IMR-90 (cell line): ENCODE data around the gene IQSEC1. TPM values are rescaled to one million over a fixed set of nuclear protein-coding genes. Genes with fewer than 3 reads are reported as not detected.
A peak's percentile ranks its signal among the peaks of the same experiment; 100 is the strongest.

Experiments
- ATAC-seq: fragments of 200-7000 bp; cut with Tn5 transposase; 2 replicates; pipeline ENCODE4 v1.9.1; 2020; ENCODE audit warnings: low read depth, mild to moderate bottlenecking, moderate library complexity
- BruUV-seq: library from RNA; stranded (reverse); fragments of 400-500 nt; replicated peaks from 2 replicates; lab custom pipeline; 2021; lab: Mats Ljungman, UMichigan
- CTCF ChIA-PET: fragments of 300-600 bp; formaldehyde crosslinking; extraction: SDS; loops from one replicate; lab custom pipeline; 2021; ENCODE audit warnings: antibody characterized with exemption; lab: Yijun Ruan, JAX
- POLR2A ChIA-PET: fragments of 300-600 bp; sonication (Branson Sonifier 250); formaldehyde crosslinking; loops from one replicate; lab custom pipeline; 2022; ENCODE audit warnings: antibody characterized with exemption; ENCODE audit not compliant: unreplicated experiment; lab: Charles Lee
- DNase-seq: peaks from one replicate; pipeline ENCODE4 v3.0.0; 2013
- H2AFZ ChIP-seq: replicated peaks from 2 replicates; pipeline ENCODE3; 2013; ENCODE audit warnings: low read length, mild to moderate bottlenecking; ENCODE audit not compliant: poor library complexity
- H2AK5ac ChIP-seq: 2 replicates; pipeline ENCODE4 v1.6.1; 2013; ENCODE audit warnings: low read depth, low read length, inconsistent platforms
- H2AK9ac ChIP-seq: replicated peaks from 2 replicates; pipeline ENCODE3; 2013; ENCODE audit warnings: mild to moderate bottlenecking, low read depth, low read length, moderate library complexity; ENCODE audit not compliant: poor library complexity
- H2BK120ac ChIP-seq: 2 replicates; pipeline ENCODE4 v1.6.1; 2013; ENCODE audit warnings: low read depth, low read length, inconsistent platforms
- H2BK15ac ChIP-seq: 3 replicates; pipeline ENCODE4 v1.6.1; 2013; ENCODE audit warnings: low read depth, low read length, inconsistent platforms
- H2BK20ac ChIP-seq: 2 replicates; pipeline ENCODE4 v1.6.1; 2013; ENCODE audit warnings: low read depth, mild to moderate bottlenecking, inconsistent platforms, low read length, moderate library complexity
- H2BK5ac ChIP-seq: 2 replicates; pipeline ENCODE4 v1.6.1; 2013; ENCODE audit warnings: mild to moderate bottlenecking, low read depth, low read length, inconsistent platforms; ENCODE audit not compliant: poor library complexity, severe bottlenecking
- H3K14ac ChIP-seq: replicated peaks from 2 replicates; pipeline ENCODE4 v1.6.1; 2013; ENCODE audit warnings: low read depth, low read length, inconsistent platforms
- H3K18ac ChIP-seq: 2 replicates; pipeline ENCODE4 v1.6.1; 2013; ENCODE audit warnings: low read depth, low read length, control low read depth
- H3K23ac ChIP-seq: 2 replicates; pipeline ENCODE4 v1.6.1; 2013; ENCODE audit warnings: low read depth, low read length, inconsistent platforms
- H3K27ac ChIP-seq: 2 replicates; pipeline ENCODE4 v1.5.1; 2013; ENCODE audit warnings: mild to moderate bottlenecking, control low read depth, low read length; ENCODE audit not compliant: insufficient read depth
- H3K27me3 ChIP-seq: 2 replicates; pipeline ENCODE4 v1.6.1; 2013; ENCODE audit warnings: low read length; ENCODE audit not compliant: control insufficient read depth, insufficient read depth
- H3K36me3 ChIP-seq: 2 replicates; pipeline ENCODE4 v1.6.1; 2013; ENCODE audit warnings: low read length, mixed read lengths; ENCODE audit not compliant: control insufficient read depth, insufficient read depth
- H3K4ac ChIP-seq: 2 replicates; pipeline ENCODE4 v1.6.1; 2013; ENCODE audit warnings: low read depth, low read length, inconsistent platforms
- H3K4me1 ChIP-seq: 2 replicates; pipeline ENCODE4 v1.6.1; 2013; ENCODE audit warnings: low read length, mixed read lengths; ENCODE audit not compliant: control insufficient read depth, insufficient read depth
- H3K4me2 ChIP-seq: 2 replicates; pipeline ENCODE4 v1.6.1; 2013; ENCODE audit warnings: low read depth, mild to moderate bottlenecking, control low read depth, low read length, moderate library complexity
- H3K4me3 ChIP-seq: 2 replicates; pipeline ENCODE4 v1.5.1; 2013; ENCODE audit warnings: low read depth, mild to moderate bottlenecking, control low read depth, low read length, moderate library complexity; ENCODE audit not compliant: insufficient read depth
- H3K56ac ChIP-seq: 2 replicates; pipeline ENCODE4 v1.6.1; 2013; ENCODE audit warnings: low read length, inconsistent platforms; ENCODE audit not compliant: insufficient read depth; ENCODE audit errors: extremely low read depth
- H3K79me1 ChIP-seq, 2 experiments: 2 replicates each; pipeline ENCODE4 v1.6.1; 2013; ENCODE audit warnings: low read length in 2 of 2, inconsistent platforms in 1 of 2, low read depth in 1 of 2
- H3K9ac ChIP-seq: 2 replicates; pipeline ENCODE4 v1.6.1; 2013; ENCODE audit warnings: low read depth, low read length, control low read depth
- H3K9me1 ChIP-seq: 2 replicates; pipeline ENCODE4 v1.6.1; 2013; ENCODE audit warnings: low read length, inconsistent platforms; ENCODE audit not compliant: insufficient read depth
- H3K9me3 ChIP-seq: 2 replicates; pipeline ENCODE4 v1.6.1; 2013; ENCODE audit warnings: low read length; ENCODE audit not compliant: control insufficient read depth, insufficient read depth
- H4K20me1 ChIP-seq: 2 replicates; pipeline ENCODE4 v1.6.1; 2013; ENCODE audit warnings: low read length, inconsistent platforms; ENCODE audit not compliant: insufficient read depth
- H4K5ac ChIP-seq: 2 replicates; pipeline ENCODE4 v1.6.1; 2013; ENCODE audit warnings: mild to moderate bottlenecking, low read depth, low read length, control low read depth
- H4K8ac ChIP-seq, 2 experiments: 2 replicates each; pipeline ENCODE4 v1.6.1; 2013; ENCODE audit warnings: low read depth in 2 of 2, low read length in 2 of 2, control low read depth in 1 of 2, inconsistent platforms in 1 of 2
- H4K91ac ChIP-seq: 2 replicates; pipeline ENCODE4 v1.6.1; 2013; ENCODE audit warnings: low read depth, low read length, inconsistent platforms; ENCODE audit not compliant: insufficient read depth
- BHLHE40 ChIP-seq: fragments of 150-350 bp; IDR thresholded peaks from 2 replicates; pipeline ENCODE4 v1.6.1; 2016; ENCODE audit warnings: mild to moderate bottlenecking, low read depth, low read length
- CEBPB ChIP-seq: IDR thresholded peaks from 2 replicates; pipeline ENCODE4 v1.6.1; 2012; ENCODE audit warnings: low read depth, low read length, improper control_type of control experiment
- CHD1 ChIP-seq: IDR thresholded peaks from 2 replicates; pipeline ENCODE4 v1.6.1; 2012; ENCODE audit warnings: low read depth, low read length, improper control_type of control experiment
- CTCF ChIP-seq: conservative IDR thresholded peaks from 2 replicates; pipeline ENCODE4 v1.5.1; 2012; ENCODE audit warnings: mild to moderate bottlenecking, low read depth, low read length, improper control_type of control experiment
- ELK1 ChIP-seq: fragments of 150-350 bp; IDR thresholded peaks from 2 replicates; pipeline ENCODE4 v1.6.1; 2016; ENCODE audit warnings: low read depth, mild to moderate bottlenecking, low read length, moderate library complexity, borderline replicate concordance
- FOS ChIP-seq: fragments of 150-350 bp; IDR thresholded peaks from 2 replicates; pipeline ENCODE4 v1.6.1; 2016; ENCODE audit warnings: low read depth, low read length
- MAFK ChIP-seq: IDR thresholded peaks from 2 replicates; pipeline ENCODE4 v1.6.1; 2012; ENCODE audit warnings: low read depth, low read length, improper control_type of control experiment
- MAZ ChIP-seq: IDR thresholded peaks from 2 replicates; pipeline ENCODE4 v1.6.1; 2012; ENCODE audit warnings: low read depth, mild to moderate bottlenecking, low read length, improper control_type of control experiment, moderate library complexity, borderline replicate concordance
- MXI1 ChIP-seq: IDR thresholded peaks from 2 replicates; pipeline ENCODE4 v1.6.1; 2012; ENCODE audit warnings: low read depth, mild to moderate bottlenecking, low read length, moderate library complexity, borderline replicate concordance
- NFE2L2 ChIP-seq: fragments of 150-350 bp; IDR thresholded peaks from 2 replicates; pipeline ENCODE4 v1.6.1; 2016; ENCODE audit warnings: low read depth, mild to moderate bottlenecking, low read length
- POLR2A ChIP-seq: IDR thresholded peaks from 2 replicates; pipeline ENCODE4 v1.6.1; 2012; ENCODE audit warnings: mild to moderate bottlenecking, low read depth, low read length
- RAD21 ChIP-seq: IDR thresholded peaks from 2 replicates; pipeline ENCODE4 v1.6.1; 2012; ENCODE audit warnings: low read length, improper control_type of control experiment
- RCOR1 ChIP-seq: IDR thresholded peaks from 2 replicates; pipeline ENCODE4 v1.6.1; 2012; ENCODE audit warnings: mild to moderate bottlenecking, low read length, improper control_type of control experiment; ENCODE audit not compliant: insufficient replicate concordance
- RFX5 ChIP-seq: IDR thresholded peaks from 2 replicates; pipeline ENCODE4 v1.8.0; 2012; ENCODE audit warnings: low read depth, mild to moderate bottlenecking, low read length, moderate library complexity
- SMC3 ChIP-seq: fragments of 150-350 bp; IDR thresholded peaks from 2 replicates; pipeline ENCODE4 v1.6.1; 2016; ENCODE audit warnings: low read depth, mild to moderate bottlenecking, antibody characterized with exemption, low read length, moderate library complexity
- USF2 ChIP-seq: fragments of 150-350 bp; IDR thresholded peaks from 2 replicates; pipeline ENCODE4 v1.6.1; 2017; ENCODE audit warnings: mild to moderate bottlenecking, antibody characterized with exemption, low read length, low read depth
- WGBS, 2 experiments: methylation state at CpG; one replicate each; pipeline versions ENCODE4 v1.1.5 to v1.1.7; 2013; ENCODE audit warnings: missing lambda C conversion rate in 2 of 2; ENCODE audit not compliant: insufficient read length in 1 of 2; ENCODE audit errors: extremely low coverage in 2 of 2; 5-methylcytosine and 5-hydroxymethylcytosine counted together
- dilution Hi-C: fragments of 300-500 bp; cut with HindIII; formaldehyde crosslinking; loops from one replicate; pipeline ENCODE4 v1.14.3; 2018; ENCODE audit warnings: low sequenced_read_pairs; ENCODE audit not compliant: unreplicated experiment
- in situ Hi-C: fragments of 300-500 bp; cut with MboI; formaldehyde crosslinking; loops from 3 replicates; pipeline ENCODE4 v1.14.3; 2019; ENCODE audit warnings: low sequenced_read_pairs, inconsistent platforms, mixed read lengths
- intact Hi-C: fragments of 100-400 bp; cut with micrococcal nuclease; formaldehyde crosslinking; loops from 2 replicates; pipeline ENCODE4 v1.10.0; 2022
- polyA plus RNA-seq, 3 experiments: library from polyadenylated mRNA; depleted of rRNA; stranded (reverse); fragments of >200 nt; gene quantifications; 2 replicates each; pipeline ENCODE4 v1.2.3, GENCODE V29; 2012; ENCODE audit warnings: low replicate concordance in 1 of 3
- total RNA-seq: library from RNA; depleted of rRNA; stranded (reverse); fragments of >200 nt; gene quantifications from 2 replicates; pipeline ENCODE4 v1.2.3, GENCODE V29; 2012

The IQSEC1 gene
- total and polyA plus RNA-seq, 2 of the 4 experiments (the other 2 are of a cell fraction): 5.9 to 11.9 TPM

- Histone ChIP-seq H4K8ac (no peak overlapping the region), H3K18ac (no peak overlapping the region), H2AFZ (peak overlapping the region; percentile 21), H3K14ac (no peak overlapping the region), H2BK15ac (no peak overlapping the region), H3K9me1 (no peaks in the 10 kb centered on the region), H3K4me2 (no peak overlapping the region), H3K4me1 (peaks cover 2% of the 10 kb centered on the region; the same call in 1 of the 2 replicates), H3K79me1 (peaks cover 0 to 3% of the 10 kb centered on the region in 2 experiments; a peak in 1 of 4 replicates), H3K9ac (no peak overlapping the region), H3K56ac (no peak overlapping the region), H2AK5ac (no peak overlapping the region), H3K9me3 (no peaks in the 10 kb centered on the region), H3K27me3 (no peaks in the 10 kb centered on the region), H2BK5ac (no peak overlapping the region), H3K4me3 (no peak overlapping the region), H4K91ac (no peak overlapping the region), H2BK120ac (no peak overlapping the region), H4K20me1 (no peaks in the 10 kb centered on the region), H2AK9ac (peak overlapping the region; percentile 42), H3K27ac (no peak overlapping the region), H2BK20ac (no peak overlapping the region), H3K36me3 (peaks cover 50% of the 10 kb centered on the region), H4K5ac (no peak overlapping the region), H3K4ac (no peak overlapping the region), H3K23ac (no peak overlapping the region)
- BruUV-seq: no TSS peak
- no peak for DNase-seq
- ATAC-seq: no peak
- 91% methylated on average over 4 of the region's 9 CpGs; no CpG with 5 or more reads in 1 of the 2 experiments for WGBS, 2 experiments
- ChIA-PET POLR2A (no interaction called here), CTCF (no interaction called here)
- TF ChIP-seq MXI1: no peak
- TF ChIP-seq POLR2A: no peak
- no peak for TF ChIP-seq CHD1
- TF ChIP-seq USF2: no peak
- TF ChIP-seq SMC3: no peak
- no peak for TF ChIP-seq RAD21
- no peak for TF ChIP-seq RFX5
- TF ChIP-seq MAZ: no peak
- TF ChIP-seq FOS: no peak
- TF ChIP-seq NFE2L2: no peak
- no peak for TF ChIP-seq ELK1
- TF ChIP-seq MAFK: no peak
- TF ChIP-seq CTCF: no peak
- no peak for TF ChIP-seq CEBPB
- TF ChIP-seq RCOR1: no peak
- no peak for TF ChIP-seq BHLHE40
- intact Hi-C loops (no loop called here), in situ Hi-C loops (no loop called here), dilution Hi-C loops (no loop called here)
Observed at GRCh38 chr3:12920967-12921366, 152.3 kb downstream of the IQSEC1 start.
